Mesendoderm (in vitro differentiated cells): ENCODE data around the gene RALGAPA1.

Experiments used
- DNase-seq: peaks from one replicate; pipeline ENCODE4 v3.0.0; 2013
- H2AK5ac ChIP-seq: 2 replicates; pipeline ENCODE4 v1.6.1; 2013; ENCODE audit warnings: low read length, inconsistent platforms
- H2BK120ac ChIP-seq: 2 replicates; pipeline ENCODE4 v1.6.1; 2013; ENCODE audit warnings: low read depth, mild to moderate bottlenecking, low read length, moderate library complexity, mixed read lengths
- H2BK15ac ChIP-seq: replicated peaks from 2 replicates; pipeline ENCODE4 v1.6.1; 2013; ENCODE audit warnings: low read depth, mild to moderate bottlenecking, moderate library complexity
- H2BK5ac ChIP-seq: 2 replicates; pipeline ENCODE4 v1.6.1; 2013; ENCODE audit warnings: low read length, inconsistent platforms
- H3K18ac ChIP-seq: 2 replicates; pipeline ENCODE4 v1.6.1; 2013; ENCODE audit warnings: mild to moderate bottlenecking, low read length, mixed read lengths
- H3K23ac ChIP-seq: one replicate; pipeline ENCODE4 v1.6.1; 2013; ENCODE audit warnings: low read length
- H3K27ac ChIP-seq: 2 replicates; pipeline ENCODE4 v1.5.1; 2013; ENCODE audit warnings: low read depth, mild to moderate bottlenecking, inconsistent platforms, low read length, moderate library complexity
- H3K27me3 ChIP-seq: 2 replicates; pipeline ENCODE4 v1.6.1; 2013; ENCODE audit warnings: low read length, control low read depth, mild to moderate bottlenecking, inconsistent platforms; ENCODE audit not compliant: insufficient read depth, poor library complexity
- H3K36me3 ChIP-seq: 2 replicates; pipeline ENCODE4 v1.6.1; 2013; ENCODE audit warnings: low read length, inconsistent platforms; ENCODE audit not compliant: control insufficient read depth, insufficient read depth
- H3K4ac ChIP-seq: one replicate; pipeline ENCODE4 v1.6.1; 2013; ENCODE audit warnings: low read depth, mild to moderate bottlenecking, low read length, moderate library complexity
- H3K4me1 ChIP-seq: 2 replicates; pipeline ENCODE4 v1.6.1; 2013; ENCODE audit warnings: low read depth, low read length, inconsistent platforms; ENCODE audit not compliant: control insufficient read depth
- H3K4me2 ChIP-seq: 2 replicates; pipeline ENCODE4 v1.6.1; 2013; ENCODE audit warnings: low read length
- H3K4me3 ChIP-seq: 2 replicates; pipeline ENCODE4 v1.5.1; 2013; ENCODE audit warnings: mild to moderate bottlenecking, low read length
- H3K56ac ChIP-seq: one replicate; pipeline ENCODE4 v1.6.1; 2013; ENCODE audit warnings: low read length
- H3K79me1 ChIP-seq: 2 replicates; pipeline ENCODE4 v1.6.1; 2013; ENCODE audit warnings: low read length, inconsistent platforms
- H3K79me2 ChIP-seq: 2 replicates; pipeline ENCODE4 v1.6.1; 2013; ENCODE audit warnings: mild to moderate bottlenecking, low read length; ENCODE audit not compliant: control insufficient read depth, insufficient read depth
- H3K9ac ChIP-seq: 2 replicates; pipeline ENCODE4 v1.6.1; 2013; ENCODE audit warnings: low read length, inconsistent platforms
- H4K5ac ChIP-seq: one replicate; pipeline ENCODE4 v1.6.1; 2013; ENCODE audit warnings: low read length
- H4K8ac ChIP-seq: one replicate; pipeline ENCODE4 v1.6.1; 2013; ENCODE audit warnings: low read depth, mild to moderate bottlenecking, control low read depth, low read length, moderate library complexity
- WGBS: extraction: QIAGEN DNeasy Blood & Tissue Kit; methylation state at CpG from one replicate; pipeline ENCODE4 v1.1.7; 2013; ENCODE audit warnings: low lambda C conversion rate, missing lambda C conversion rate; ENCODE audit not compliant: insufficient coverage; ENCODE audit errors: extremely low coverage; 5-methylcytosine and 5-hydroxymethylcytosine counted together

Gene RALGAPA1

DNA sequence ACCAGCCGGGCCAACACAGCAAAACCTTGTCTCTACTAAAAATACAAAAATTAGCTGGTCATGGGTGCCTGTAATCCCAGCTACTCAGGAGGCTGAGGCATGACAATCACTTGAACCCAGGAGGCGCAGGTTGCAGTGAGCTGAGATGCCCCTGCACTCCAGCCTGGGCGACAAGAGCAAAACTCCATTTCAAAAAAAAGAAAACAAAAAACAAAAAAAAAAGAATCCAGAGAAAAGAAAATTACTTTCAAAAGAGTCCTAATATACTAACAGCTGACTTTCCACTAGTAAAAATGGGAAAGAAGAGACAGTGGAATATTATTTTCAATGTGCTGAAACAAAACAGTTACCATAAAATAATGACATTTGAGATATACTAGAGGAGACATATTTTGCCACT is 283.4 kb downstream of the RALGAPA1 start:
- H3K79me1 ChIP-seq: no peaks in the 10 kb centered on the region
- no CpG with 5 or more reads among the region's 3 CpGs for WGBS
- H3K18ac ChIP-seq: no peak overlapping the region
- H3K36me3 ChIP-seq: no peaks in the 10 kb centered on the region
- no peaks in the 10 kb centered on the region for H3K4me1 ChIP-seq
- no peak overlapping the region for H4K8ac ChIP-seq
- no peak overlapping the region for H3K4me3 ChIP-seq
- H3K27me3 ChIP-seq: no peaks in the 10 kb centered on the region
- no peak for DNase-seq
- H3K23ac ChIP-seq: no peak overlapping the region
- no peak overlapping the region for H3K56ac ChIP-seq
- no peak overlapping the region for H3K4me2 ChIP-seq
- H3K79me2 ChIP-seq: no peaks in the 10 kb centered on the region
- H2BK15ac ChIP-seq: no peak overlapping the region
- H2BK120ac ChIP-seq: no peak overlapping the region
- H4K5ac ChIP-seq: no peak overlapping the region
- no peak overlapping the region for H3K9ac ChIP-seq
- H3K4ac ChIP-seq: no peak overlapping the region
- H3K27ac ChIP-seq: no peak overlapping the region
- no peak overlapping the region for H2BK5ac ChIP-seq
- no peak overlapping the region for H2AK5ac ChIP-seq

- no peak overlapping the region for H3K4ac ChIP-seq
- no peaks in the 10 kb centered on the region for H3K27me3 ChIP-seq
- DNase-seq: no peak
- no peaks in the 10 kb centered on the region for H3K4me1 ChIP-seq
- H3K27ac ChIP-seq: no peak overlapping the region
- WGBS: no CpG with 5 or more reads among the region's 2 CpGs
- H4K5ac ChIP-seq: no peak overlapping the region
- no peak overlapping the region for H3K9ac ChIP-seq
- no peak overlapping the region for H2BK120ac ChIP-seq
- H3K18ac ChIP-seq: no peak overlapping the region
- H3K23ac ChIP-seq: no peak overlapping the region
- no peaks in the 10 kb centered on the region for H3K36me3 ChIP-seq
- no peak overlapping the region for H3K56ac ChIP-seq
- no peak overlapping the region for H2AK5ac ChIP-seq
- no peak overlapping the region for H4K8ac ChIP-seq
- no peak overlapping the region for H3K4me2 ChIP-seq
- H3K4me3 ChIP-seq: no peak overlapping the region
- H2BK5ac ChIP-seq: no peak overlapping the region
- no peak overlapping the region for H2BK15ac ChIP-seq
- no peaks in the 10 kb centered on the region for H3K79me2 ChIP-seq
- H3K79me1 ChIP-seq: no peaks in the 10 kb centered on the region
Measured at GRCh38 chr14:35519986-35520385, 289.1 kb downstream of the RALGAPA1 start.

DNA sequence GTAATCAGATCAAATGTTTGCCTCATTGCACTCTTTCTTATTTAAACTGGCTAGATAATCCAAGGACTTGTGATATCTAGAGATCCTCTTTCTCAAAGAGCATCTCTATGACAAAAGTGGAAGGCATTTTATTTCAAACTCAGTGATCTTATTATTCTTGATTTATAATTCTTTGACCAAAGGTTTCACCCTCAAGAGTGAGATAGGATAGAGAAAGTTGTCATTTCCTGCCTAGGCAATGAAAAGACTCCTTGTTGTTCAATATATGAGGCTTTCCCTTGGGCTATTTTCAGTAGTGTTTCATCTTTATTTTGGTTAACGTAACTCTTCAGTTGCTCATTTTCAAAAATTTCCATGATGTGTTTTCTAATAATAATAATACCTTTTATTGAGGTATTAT is 293.2 kb downstream of the RALGAPA1 start:
- no peak overlapping the region for H4K5ac ChIP-seq
- no peak overlapping the region for H3K23ac ChIP-seq
- no peak overlapping the region for H3K9ac ChIP-seq
- H3K36me3 ChIP-seq: no peaks in the 10 kb centered on the region
- no peak overlapping the region for H4K8ac ChIP-seq
- no peak overlapping the region for H2BK120ac ChIP-seq
- H2BK5ac ChIP-seq: no peak overlapping the region
- no peak overlapping the region for H3K4me3 ChIP-seq
- H3K27ac ChIP-seq: no peak overlapping the region
- H3K4me1 ChIP-seq: no peaks in the 10 kb centered on the region
- DNase-seq: no peak
- no peaks in the 10 kb centered on the region for H3K79me1 ChIP-seq
- H3K18ac ChIP-seq: no peak overlapping the region
- no peak overlapping the region for H3K4me2 ChIP-seq
- no peak overlapping the region for H2BK15ac ChIP-seq
- no CpG with 5 or more reads among the region's 1 CpG for WGBS
- H3K27me3 ChIP-seq: no peaks in the 10 kb centered on the region
- no peak overlapping the region for H3K4ac ChIP-seq
- no peak overlapping the region for H3K56ac ChIP-seq
- H2AK5ac ChIP-seq: no peak overlapping the region
- no peaks in the 10 kb centered on the region for H3K79me2 ChIP-seq

GRCh38 chr14:35512765-35513164 is 296.3 kb downstream of the RALGAPA1 start:
- H3K79me1 ChIP-seq: no peaks in the 10 kb centered on the region
- H3K4me3 ChIP-seq: no peak overlapping the region
- no peak overlapping the region for H3K27ac ChIP-seq
- H3K4me2 ChIP-seq: no peak overlapping the region
- no peak for DNase-seq
- H3K23ac ChIP-seq: no peak overlapping the region
- no peaks in the 10 kb centered on the region for H3K79me2 ChIP-seq
- H2AK5ac ChIP-seq: no peak overlapping the region
- H4K5ac ChIP-seq: no peak overlapping the region
- no peaks in the 10 kb centered on the region for H3K27me3 ChIP-seq
- H3K4ac ChIP-seq: no peak overlapping the region
- WGBS: no CpG with 5 or more reads among the region's 4 CpGs
- no peak overlapping the region for H4K8ac ChIP-seq
- no peak overlapping the region for H3K9ac ChIP-seq
- no peaks in the 10 kb centered on the region for H3K4me1 ChIP-seq
- H3K18ac ChIP-seq: no peak overlapping the region
- H3K56ac ChIP-seq: no peak overlapping the region
- no peak overlapping the region for H2BK5ac ChIP-seq
- no peaks in the 10 kb centered on the region for H3K36me3 ChIP-seq
- H2BK120ac ChIP-seq: no peak overlapping the region
- H2BK15ac ChIP-seq: no peak overlapping the region

- no peak overlapping the region for H3K9ac ChIP-seq
- no peak overlapping the region for H2AK5ac ChIP-seq
- H3K4me3 ChIP-seq: no peak overlapping the region
- no peak for DNase-seq
- no peak overlapping the region for H3K18ac ChIP-seq
- no peaks in the 10 kb centered on the region for H3K79me1 ChIP-seq
- no peak overlapping the region for H2BK5ac ChIP-seq
- WGBS: no CpG with 5 or more reads among the region's 2 CpGs
- H4K8ac ChIP-seq: no peak overlapping the region
- H3K36me3 ChIP-seq: no peaks in the 10 kb centered on the region
- H2BK15ac ChIP-seq: no peak overlapping the region
- no peaks in the 10 kb centered on the region for H3K4me1 ChIP-seq
- H3K23ac ChIP-seq: no peak overlapping the region
- no peak overlapping the region for H3K56ac ChIP-seq
- no peak overlapping the region for H2BK120ac ChIP-seq
- H3K4ac ChIP-seq: no peak overlapping the region
- no peaks in the 10 kb centered on the region for H3K27me3 ChIP-seq
- H3K79me2 ChIP-seq: no peaks in the 10 kb centered on the region
- no peak overlapping the region for H4K5ac ChIP-seq
- H3K4me2 ChIP-seq: no peak overlapping the region
- no peak overlapping the region for H3K27ac ChIP-seq
Measured at GRCh38 chr14:35509846-35510245, 299.2 kb downstream of the RALGAPA1 start.

- no peak overlapping the region for H3K4me2 ChIP-seq
- no peak overlapping the region for H4K8ac ChIP-seq
- H3K79me1 ChIP-seq: no peaks in the 10 kb centered on the region
- no peak overlapping the region for H3K23ac ChIP-seq
- H3K4me3 ChIP-seq: no peak overlapping the region
- H3K9ac ChIP-seq: no peak overlapping the region
- no peak overlapping the region for H3K56ac ChIP-seq
- H3K4me1 ChIP-seq: no peaks in the 10 kb centered on the region
- no peak overlapping the region for H3K27ac ChIP-seq
- no peaks in the 10 kb centered on the region for H3K27me3 ChIP-seq
- H4K5ac ChIP-seq: no peak overlapping the region
- no peak overlapping the region for H3K4ac ChIP-seq
- H3K18ac ChIP-seq: no peak overlapping the region
- H2BK15ac ChIP-seq: no peak overlapping the region
- no peak overlapping the region for H2AK5ac ChIP-seq
- no peak overlapping the region for H2BK5ac ChIP-seq
- H2BK120ac ChIP-seq: no peak overlapping the region
- DNase-seq: no peak
- H3K36me3 ChIP-seq: no peaks in the 10 kb centered on the region
- no peaks in the 10 kb centered on the region for H3K79me2 ChIP-seq
Measured at GRCh38 chr14:35506927-35507326, 302.2 kb downstream of the RALGAPA1 start.
